Globus pallidus (tissue), 1 donor: Measurements from ENCODE around the gene ELMO1.

Experiments
- DNase-seq: peaks from one replicate; pipeline ENCODE4 v3.0.0-alpha.2; 2015; ENCODE audit warnings: low spot score

The ELMO1 gene

GRCh38 chr7:36827726-36828703 lies 620.6 kb downstream of the ELMO1 start:
- DNase-seq, result no peak

DNA sequence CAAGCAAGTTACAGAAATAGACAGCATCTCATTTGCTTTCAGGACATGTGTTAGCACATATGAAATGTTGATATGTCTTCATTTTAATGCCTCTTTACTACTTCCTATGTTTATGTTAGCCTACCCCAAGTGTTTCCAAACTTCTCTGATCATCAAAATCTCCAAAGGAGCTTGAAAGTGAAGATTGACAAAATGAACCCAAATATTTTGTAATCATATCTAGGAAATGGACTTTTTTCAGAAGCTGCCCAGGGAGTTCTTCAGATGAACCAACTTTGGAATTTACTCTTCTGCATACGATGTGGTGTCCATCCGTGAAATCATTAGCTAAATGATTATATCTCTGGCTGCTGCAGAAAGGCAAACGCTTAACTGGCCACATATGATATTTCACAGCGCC lies 623.2 kb downstream of the ELMO1 start:
- DNase-seq, result no peak

DNA sequence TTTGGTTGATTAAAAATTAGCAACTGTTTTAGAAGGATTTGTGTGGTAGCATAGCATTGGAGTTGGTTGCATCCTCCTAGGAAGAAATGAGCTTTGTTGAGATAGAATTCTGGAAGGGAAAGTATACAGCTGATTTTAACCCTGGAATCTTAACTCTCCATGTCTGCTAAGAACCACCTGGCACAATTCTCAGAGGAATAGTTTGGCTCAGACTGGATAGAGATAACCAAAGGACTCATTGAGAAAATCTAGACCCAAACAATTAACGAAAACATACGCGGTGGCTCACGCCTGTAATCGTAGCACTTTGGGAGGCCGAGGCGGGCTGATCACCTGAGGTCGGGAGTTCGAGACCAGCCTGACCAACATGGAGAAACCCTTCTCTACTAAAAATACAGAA lies 625.3 kb downstream of the ELMO1 start:
- no peak for DNase-seq

- no peak for DNase-seq
Observed at GRCh38 chr7:36821617-36822016, 627.0 kb downstream of the ELMO1 start.

- DNase-seq, result no peak
Observed at GRCh38 chr7:36820527-36821170, 628.0 kb downstream of the ELMO1 start.

- DNase-seq, result no peak
Observed at GRCh38 chr7:36819639-36820038, 629.0 kb downstream of the ELMO1 start.

DNA sequence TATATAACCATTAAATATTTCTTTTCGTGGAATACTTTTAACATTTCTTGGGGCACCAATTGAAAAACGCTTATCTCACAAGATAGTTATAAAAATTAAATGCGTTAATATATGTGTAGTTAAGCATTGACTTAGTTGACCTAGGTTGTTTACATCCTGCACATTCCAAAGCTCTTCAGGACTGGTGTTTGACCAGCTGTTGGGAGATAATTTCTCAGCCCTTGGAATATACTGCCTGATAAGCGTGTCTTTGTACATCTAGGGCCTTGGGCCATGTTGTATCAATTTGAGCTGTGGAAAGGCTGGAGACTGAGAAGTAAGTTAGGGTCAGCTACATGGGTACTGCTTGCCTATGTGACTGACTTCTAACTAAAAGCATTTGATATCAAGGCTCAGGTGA lies 634.4 kb downstream of the ELMO1 start:
- DNase-seq, result no peak

DNA sequence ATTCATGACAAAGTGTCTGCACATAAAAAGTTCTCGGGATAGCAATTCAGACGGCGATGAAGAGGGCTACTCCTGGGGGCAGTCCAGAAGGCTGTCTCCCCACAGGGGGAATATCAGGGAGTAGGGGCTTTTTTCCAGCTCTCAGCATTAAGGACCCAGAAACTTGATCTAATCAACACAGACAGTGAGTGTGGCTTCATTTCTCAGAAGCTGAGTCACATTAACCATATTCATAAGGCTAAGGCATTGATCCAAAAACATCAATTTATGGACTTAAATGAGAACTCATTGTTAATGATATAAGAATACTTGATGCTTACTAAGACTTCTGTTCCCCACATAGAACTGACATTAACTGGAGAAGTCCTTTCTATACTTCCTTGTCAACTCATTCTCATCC lies 636.9 kb downstream of the ELMO1 start:
- no peak for DNase-seq

- DNase-seq, result no peak
Observed at GRCh38 chr7:36810489-36810888, 638.2 kb downstream of the ELMO1 start.

GRCh38 chr7:36810032-36810431 lies 638.6 kb downstream of the ELMO1 start:
- DNase-seq, result no peak

- DNase-seq, result no peak
Observed at GRCh38 chr7:36809510-36809909, 639.2 kb downstream of the ELMO1 start.

DNA sequence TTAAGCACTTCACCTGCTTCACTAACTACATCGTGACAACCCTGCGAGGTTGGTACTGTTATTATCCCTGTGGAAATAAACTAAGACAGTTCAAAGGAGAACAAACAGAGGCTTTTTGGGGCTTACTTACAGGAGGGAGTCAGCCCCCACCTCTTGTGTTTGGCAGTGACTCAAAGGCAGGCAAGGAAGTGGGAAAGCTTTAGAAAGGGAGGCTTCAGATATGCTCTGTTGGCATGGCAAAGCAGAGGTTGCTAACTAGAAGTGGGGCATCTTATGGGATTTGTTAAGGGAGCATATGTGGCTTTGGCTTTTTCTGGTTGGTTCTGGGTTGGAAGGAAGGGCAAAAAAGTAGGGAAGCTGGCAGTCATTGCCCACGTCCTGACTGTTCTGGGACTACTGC lies 639.6 kb downstream of the ELMO1 start:
- no peak for DNase-seq

- no peak for DNase-seq
Observed at GRCh38 chr7:36806891-36807290, 641.8 kb downstream of the ELMO1 start.
